Hepatocyte (in vitro differentiated cells): ENCODE measurements around the gene RBM39. TPM values are rescaled to one million over a fixed set of nuclear protein-coding genes. Genes with fewer than 3 reads are reported as not detected.
"Not testable (repeated sequence)": the region's sequence is repeated elsewhere in the genome, so short reads cannot be mapped to it uniquely, and the experiment has no call there.

Source experiments
- DNase-seq: peaks from one replicate; pipeline ENCODE4 v3.0.0-alpha.2; 2016; ENCODE audit warnings: low spot score
- H2AFZ ChIP-seq: fragments of 200-600 bp; sonication (generic); 2 replicates; pipeline ENCODE4 v1.6.0; 2016; ENCODE audit warnings: antibody characterized with exemption, mild to moderate bottlenecking
- H3K27ac ChIP-seq: fragments of 200-600 bp; sonication (generic); 2 replicates; pipeline ENCODE4 v1.5.1; 2016; ENCODE audit warnings: mild to moderate bottlenecking
- H3K27me3 ChIP-seq: fragments of 200-600 bp; sonication (generic); 2 replicates; pipeline ENCODE4 v1.6.1; 2016
- H3K36me3 ChIP-seq: fragments of 200-600 bp; sonication (generic); replicated peaks from 2 replicates; pipeline ENCODE4 v1.5.1; 2016; ENCODE audit warnings: low read depth; ENCODE audit not compliant: insufficient read depth
- H3K4me1 ChIP-seq: fragments of 200-600 bp; sonication (generic); 2 replicates; pipeline ENCODE4 v1.5.1; 2016; ENCODE audit warnings: mild to moderate bottlenecking, moderate library complexity; ENCODE audit not compliant: insufficient read depth
- H3K4me2 ChIP-seq: fragments of 200-600 bp; sonication (generic); 2 replicates; pipeline ENCODE4 v1.6.0; 2016
- H3K4me3 ChIP-seq: fragments of 200-600 bp; sonication (generic); 2 replicates; pipeline ENCODE4 v1.5.1; 2016; ENCODE audit warnings: mild to moderate bottlenecking
- H3K79me2 ChIP-seq: fragments of 200-600 bp; sonication (generic); 2 replicates; pipeline ENCODE4 v1.6.0; 2017; ENCODE audit warnings: mild to moderate bottlenecking
- H3K9me2 ChIP-seq: fragments of 200-600 bp; sonication (generic); replicated peaks from 2 replicates; pipeline ENCODE4 v1.6.0; 2017; ENCODE audit warnings: mild to moderate bottlenecking; ENCODE audit not compliant: insufficient read depth
- H3K9me3 ChIP-seq: fragments of 200-600 bp; sonication (generic); 2 replicates; pipeline ENCODE4 v1.5.1; 2016; ENCODE audit warnings: low read depth, mild to moderate bottlenecking
- H4K20me1 ChIP-seq: fragments of 200-600 bp; sonication (generic); 2 replicates; pipeline ENCODE4 v1.6.0; 2016; ENCODE audit warnings: mild to moderate bottlenecking; ENCODE audit not compliant: insufficient read depth, poor library complexity, severe bottlenecking
- EZH2 ChIP-seq: fragments of 200-600 bp; sonication (generic); IDR thresholded peaks from 2 replicates; pipeline ENCODE4 v1.6.1; 2016; ENCODE audit warnings: antibody characterized with exemption, mild to moderate bottlenecking, borderline replicate concordance
- EZH2phosphoT487 ChIP-seq: fragments of 200-600 bp; sonication (generic); IDR thresholded peaks from one replicate; pipeline ENCODE4 v1.6.1; 2018; ENCODE audit warnings: antibody characterized with exemption, mild to moderate bottlenecking, low read depth, moderate library complexity; ENCODE audit not compliant: unreplicated experiment, severe bottlenecking
- WGBS: methylation state at CpG from one replicate; pipeline ENCODE4 v1.1.6; 2016; ENCODE audit warnings: low lambda C conversion rate; ENCODE audit errors: missing lambda C conversion rate; 5-methylcytosine and 5-hydroxymethylcytosine counted together
- polyA plus RNA-seq: library from polyadenylated mRNA; unstranded; fragments of >200 nt; fragmentation: Nextera tagmentation; extraction: Ambion mirVana; gene quantifications from 2 replicates; pipeline ENCODE4 v1.2.1, GENCODE V29; 2016
- total RNA-seq: library from RNA; depleted of rRNA; stranded (reverse); fragments of >200 nt; gene quantifications from 2 replicates; pipeline ENCODE4 v1.2.3, GENCODE V29; 2014
- TF ChIP-seq, protein P1 (sequence below): fragments of 200-600 bp; sonication (generic); IDR thresholded peaks from 2 replicates; pipeline ENCODE4 v1.5.1; 2016; ENCODE audit warnings: antibody characterized with exemption, mild to moderate bottlenecking; ENCODE audit not compliant: poor library complexity

Gene RBM39
- total and polyA plus RNA-seq, 2 experiments from 2014 or later = 200 to 423 TPM

DNA sequence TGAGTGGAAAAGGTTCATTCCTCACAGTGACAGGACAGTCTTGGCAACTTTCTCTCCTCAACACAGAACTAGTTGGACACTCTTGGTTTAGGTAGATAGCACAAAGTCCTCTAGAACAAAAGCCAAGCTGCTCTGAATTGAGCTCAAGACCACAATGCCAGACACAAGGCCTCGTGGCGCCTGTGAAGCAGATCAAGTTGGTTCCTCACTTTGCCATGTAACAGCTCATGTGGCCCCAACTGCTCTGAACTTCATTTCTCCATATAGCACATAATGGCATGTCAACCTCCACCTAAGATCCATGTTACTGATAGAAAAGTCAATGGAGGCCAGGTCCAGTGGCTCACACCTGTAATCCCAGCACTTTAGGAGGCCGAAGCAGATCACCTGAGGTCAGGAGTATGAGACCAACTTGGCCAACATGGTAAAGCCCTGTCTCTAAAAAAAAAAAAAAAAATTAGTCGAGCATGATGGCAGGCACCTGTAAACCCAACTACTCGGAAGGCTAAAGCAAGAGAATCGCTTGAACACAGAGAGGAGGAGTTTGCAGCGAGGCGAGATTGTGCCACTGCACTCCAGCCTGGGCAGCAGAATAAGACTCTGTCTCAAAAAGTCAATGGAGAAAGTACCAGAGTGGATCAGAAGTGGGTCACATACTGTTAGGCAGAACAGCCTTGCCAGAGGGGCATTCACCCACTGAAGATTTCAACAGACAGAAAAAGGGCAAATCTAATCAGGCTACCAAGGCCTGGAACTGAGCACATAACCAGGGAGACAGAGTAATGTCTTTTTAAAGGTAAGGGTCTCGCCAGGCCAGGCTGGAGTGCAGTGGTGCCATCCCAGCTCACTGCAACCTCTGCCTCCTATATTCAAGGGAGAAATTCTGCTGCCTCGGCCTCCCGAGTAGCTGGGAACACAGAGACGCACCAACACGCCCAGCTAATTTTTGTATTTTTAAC is 21.6 kb downstream of the RBM39 start:
- H4K20me1 ChIP-seq = peaks cover 100% of the 10 kb centered on the region
- peaks cover 9% of the 10 kb centered on the region for H3K36me3 ChIP-seq
- no peak overlapping the region for H2AFZ ChIP-seq
- TF ChIP-seq, protein P1, sequence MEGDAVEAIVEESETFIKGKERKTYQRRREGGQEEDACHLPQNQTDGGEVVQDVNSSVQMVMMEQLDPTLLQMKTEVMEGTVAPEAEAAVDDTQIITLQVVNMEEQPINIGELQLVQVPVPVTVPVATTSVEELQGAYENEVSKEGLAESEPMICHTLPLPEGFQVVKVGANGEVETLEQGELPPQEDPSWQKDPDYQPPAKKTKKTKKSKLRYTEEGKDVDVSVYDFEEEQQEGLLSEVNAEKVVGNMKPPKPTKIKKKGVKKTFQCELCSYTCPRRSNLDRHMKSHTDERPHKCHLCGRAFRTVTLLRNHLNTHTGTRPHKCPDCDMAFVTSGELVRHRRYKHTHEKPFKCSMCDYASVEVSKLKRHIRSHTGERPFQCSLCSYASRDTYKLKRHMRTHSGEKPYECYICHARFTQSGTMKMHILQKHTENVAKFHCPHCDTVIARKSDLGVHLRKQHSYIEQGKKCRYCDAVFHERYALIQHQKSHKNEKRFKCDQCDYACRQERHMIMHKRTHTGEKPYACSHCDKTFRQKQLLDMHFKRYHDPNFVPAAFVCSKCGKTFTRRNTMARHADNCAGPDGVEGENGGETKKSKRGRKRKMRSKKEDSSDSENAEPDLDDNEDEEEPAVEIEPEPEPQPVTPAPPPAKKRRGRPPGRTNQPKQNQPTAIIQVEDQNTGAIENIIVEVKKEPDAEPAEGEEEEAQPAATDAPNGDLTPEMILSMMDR = no peak
- TF ChIP-seq EZH2 (no peak), EZH2phosphoT487 (no peak)
- no peak overlapping the region for H3K27ac ChIP-seq
- H3K4me1 ChIP-seq = no peaks in the 10 kb centered on the region
- no peaks in the 10 kb centered on the region for H3K27me3 ChIP-seq
- H3K9me2 ChIP-seq = no peaks in the 10 kb centered on the region
- peaks cover 100% of the 10 kb centered on the region for H3K79me2 ChIP-seq
- H3K4me3 ChIP-seq = no peak overlapping the region
- no peak overlapping the region for H3K4me2 ChIP-seq
- DNase-seq = no peak
- H3K9me3 ChIP-seq = no peaks in the 10 kb centered on the region
- 95% methylated on average over 13 of the region's 13 CpGs for WGBS

DNA sequence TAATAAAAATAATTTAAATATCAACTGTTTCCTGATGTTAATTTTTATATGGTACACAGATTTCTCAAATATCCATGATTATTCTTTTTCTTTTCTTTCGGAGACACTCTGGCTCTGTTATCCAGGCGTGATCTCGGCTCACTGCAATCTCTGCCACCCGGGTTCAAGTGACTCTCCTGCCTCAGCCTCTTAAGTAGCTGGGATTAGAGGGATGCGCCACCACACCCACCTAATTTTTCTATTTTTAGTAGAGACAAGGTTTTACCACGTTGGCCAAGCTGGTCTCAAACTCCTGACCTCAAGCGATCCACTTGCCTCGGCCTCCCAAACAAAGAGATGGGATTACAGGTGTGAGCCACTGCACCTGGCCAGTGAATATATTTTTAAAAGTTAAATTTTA is 22.3 kb downstream of the RBM39 start:
- H3K4me1 ChIP-seq = no peaks in the 10 kb centered on the region
- peaks cover 9% of the 10 kb centered on the region for H3K36me3 ChIP-seq
- WGBS = 87% methylated on average over 8 of the region's 8 CpGs

DNA sequence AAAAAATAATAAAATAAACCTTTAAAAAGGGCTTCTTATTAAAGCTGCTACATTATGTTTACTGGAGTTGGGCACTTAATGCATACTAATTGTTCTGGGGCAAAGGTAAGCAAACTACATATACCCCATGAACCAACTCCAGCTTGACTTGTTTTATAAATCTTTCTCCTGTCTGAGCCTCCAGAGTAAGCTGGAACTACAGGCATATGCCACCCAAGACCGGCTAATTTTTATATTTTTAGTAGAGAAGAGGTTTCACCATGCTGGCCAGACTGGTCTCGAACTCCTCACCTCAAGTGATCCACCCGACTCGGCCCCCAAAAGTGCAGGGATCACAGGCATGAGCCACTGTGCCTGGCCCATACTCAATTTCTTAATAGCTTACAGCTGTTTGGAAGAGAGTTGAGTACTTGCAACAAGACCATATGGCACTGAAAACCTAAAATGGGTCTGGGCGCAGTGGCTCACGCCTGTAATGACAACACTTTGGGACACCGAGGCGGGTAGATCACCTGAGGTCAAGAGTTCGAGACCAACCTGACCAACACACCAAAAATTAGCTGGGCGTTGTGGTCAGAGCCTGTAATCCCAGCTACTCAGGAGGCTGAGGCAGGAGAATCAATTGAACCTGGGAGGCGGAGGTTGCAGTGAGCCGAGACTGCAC is 23.0 kb downstream of the RBM39 start:
- WGBS = 96% methylated on average over 12 of the region's 12 CpGs
- Histone ChIP-seq H3K36me3 (peaks cover 9% of the 10 kb centered on the region), H3K79me2 (peaks cover 100% of the 10 kb centered on the region), H3K4me2 (no peak overlapping the region), H3K27ac (no peak overlapping the region), H2AFZ (no peak overlapping the region), H3K9me3 (no peaks in the 10 kb centered on the region), H3K9me2 (no peaks in the 10 kb centered on the region), H3K27me3 (no peaks in the 10 kb centered on the region), H3K4me1 (no peaks in the 10 kb centered on the region), H4K20me1 (peaks cover 100% of the 10 kb centered on the region), H3K4me3 (no peak overlapping the region)
- DNase-seq = no peak
- TF ChIP-seq EZH2phosphoT487 = no peak
- no peak for TF ChIP-seq EZH2
- TF ChIP-seq, protein P1 = no peak

More for the DNA sequence above, 22.3 kb downstream of the RBM39 start:
- no peaks in the 10 kb centered on the region for H3K9me2 ChIP-seq
- no peak for DNase-seq
- peaks cover 100% of the 10 kb centered on the region for H4K20me1 ChIP-seq
- no peaks in the 10 kb centered on the region for H3K9me3 ChIP-seq
- H3K27me3 ChIP-seq = no peaks in the 10 kb centered on the region
- H2AFZ ChIP-seq = no peak overlapping the region
- H3K4me2 ChIP-seq = no peak overlapping the region
- H3K4me3 ChIP-seq = no peak overlapping the region
- H3K27ac ChIP-seq = no peak overlapping the region
- H3K79me2 ChIP-seq = peaks cover 100% of the 10 kb centered on the region
- no peak for TF ChIP-seq EZH2
- no peak for TF ChIP-seq EZH2phosphoT487
- TF ChIP-seq, protein P1 = no peak

DNA sequence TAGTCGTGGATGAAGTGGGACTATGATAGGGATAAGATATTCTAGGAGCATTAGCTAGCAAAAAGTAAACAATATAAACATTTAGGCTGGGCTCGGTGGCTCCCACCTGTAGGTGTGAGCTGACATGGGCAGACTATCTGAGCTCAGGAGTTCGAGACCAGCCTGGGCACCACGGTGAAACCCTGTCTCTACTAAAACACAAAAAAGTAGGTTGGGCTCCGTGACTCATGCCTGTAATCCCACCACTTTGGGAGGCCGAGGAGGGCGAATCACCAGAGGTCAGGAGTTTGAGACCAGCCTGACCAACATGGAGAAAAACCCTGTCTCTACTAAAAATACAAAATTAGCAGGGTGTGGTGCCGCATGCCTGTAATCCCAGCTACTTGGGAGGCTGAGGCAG is 23.7 kb downstream of the RBM39 start:
- peaks cover 100% of the 10 kb centered on the region for H4K20me1 ChIP-seq
- not testable (repeated sequence) for H3K27ac ChIP-seq, H3K9me2 ChIP-seq, H3K4me3 ChIP-seq, H3K36me3 ChIP-seq, H3K27me3 ChIP-seq, H3K9me3 ChIP-seq, H3K4me2 ChIP-seq, H3K4me1 ChIP-seq, DNase-seq, H2AFZ ChIP-seq
- 91% methylated on average over 8 of the region's 8 CpGs for WGBS
- H3K79me2 ChIP-seq = peaks cover 98% of the 10 kb centered on the region
